ENCODE data around the gene NXNL2.

The NXNL2 gene

GRCh38 chr9:88580961-88581360, 46.0 kb downstream of the NXNL2 start:
- no peaks in the 10 kb centered on the region for H3K36me3 ChIP-seq (ENCODE audit: control insufficient read depth, insufficient read depth, low read length)
- H3K4me1 ChIP-seq (ENCODE audit: control insufficient read depth, insufficient read depth, low read length): no peaks in the 10 kb centered on the region; the same call in 1 of the 2 replicates
- no peak overlapping the region for H3K9ac ChIP-seq (ENCODE audit: low read length)
- H3K4me3 ChIP-seq (ENCODE audit: low read depth, low read length): no peak overlapping the region
- H3K27ac ChIP-seq (ENCODE audit: low read depth, low read length): no peak overlapping the region
- no peaks in the 10 kb centered on the region; the same call in 1 of the 2 replicates for H3K9me3 ChIP-seq (ENCODE audit: control insufficient read depth, insufficient read depth, low read depth, low read length)
- H3K27me3 ChIP-seq (ENCODE audit: control insufficient read depth, insufficient read depth, low read length): peaks cover 7% of the 10 kb centered on the region; the same call in 1 of the 2 replicates

GRCh38 chr9:88583901-88584596, 49.1 kb downstream of the NXNL2 start:
- no peaks in the 10 kb centered on the region for H3K4me1 ChIP-seq (ENCODE audit: control insufficient read depth, insufficient read depth, low read length)
- no peak overlapping the region for H3K9ac ChIP-seq (ENCODE audit: low read length)
- H3K4me3 ChIP-seq (ENCODE audit: low read depth, low read length): no peak overlapping the region
- H3K27ac ChIP-seq (ENCODE audit: low read depth, low read length): no peak overlapping the region
- H3K36me3 ChIP-seq (ENCODE audit: control insufficient read depth, insufficient read depth, low read length): no peaks in the 10 kb centered on the region
- no peaks in the 10 kb centered on the region for H3K27me3 ChIP-seq (ENCODE audit: control insufficient read depth, insufficient read depth, low read length)
- H3K9me3 ChIP-seq (ENCODE audit: control insufficient read depth, insufficient read depth, low read depth, low read length): no peaks in the 10 kb centered on the region; the same call in 1 of the 2 replicates

- no peaks in the 10 kb centered on the region; the same call in 1 of the 2 replicates for H3K9me3 ChIP-seq (ENCODE audit: control insufficient read depth, insufficient read depth, low read depth, low read length)
- no peak overlapping the region for H3K9ac ChIP-seq (ENCODE audit: low read length)
- H3K4me1 ChIP-seq (ENCODE audit: control insufficient read depth, insufficient read depth, low read length): 0 out of 2 replicates have a peak, but pooled peaks cover 3% of the 10 kb centered on the region
- no peaks in the 10 kb centered on the region for H3K36me3 ChIP-seq (ENCODE audit: control insufficient read depth, insufficient read depth, low read length)
- no peaks in the 10 kb centered on the region for H3K27me3 ChIP-seq (ENCODE audit: control insufficient read depth, insufficient read depth, low read length)
- no peak overlapping the region for H3K4me3 ChIP-seq (ENCODE audit: low read depth, low read length)
- H3K27ac ChIP-seq (ENCODE audit: low read depth, low read length): no peak overlapping the region
These were observed 50.4 kb downstream of the NXNL2 start for GRCh38 chr9:88585426-88585825.

GRCh38 chr9:88586452-88586851, 51.5 kb downstream of the NXNL2 start:
- H3K27ac ChIP-seq (ENCODE audit: low read depth, low read length): no peak overlapping the region
- no peak overlapping the region for H3K4me3 ChIP-seq (ENCODE audit: low read depth, low read length)
- H3K9me3 ChIP-seq (ENCODE audit: control insufficient read depth, insufficient read depth, low read depth, low read length): no peaks in the 10 kb centered on the region; the same call in 1 of the 2 replicates
- no peaks in the 10 kb centered on the region for H3K36me3 ChIP-seq (ENCODE audit: control insufficient read depth, insufficient read depth, low read length)
- H3K27me3 ChIP-seq (ENCODE audit: control insufficient read depth, insufficient read depth, low read length): no peaks in the 10 kb centered on the region
- H3K9ac ChIP-seq (ENCODE audit: low read length): no peak overlapping the region
- H3K4me1 ChIP-seq (ENCODE audit: control insufficient read depth, insufficient read depth, low read length): 0 out of 2 replicates have a peak, but pooled peaks cover 10% of the 10 kb centered on the region

GRCh38 chr9:88587182-88587581, 52.2 kb downstream of the NXNL2 start:
- Histone ChIP-seq H3K36me3 (ENCODE audit: control insufficient read depth, insufficient read depth, low read length) (no peaks in the 10 kb centered on the region), H3K27me3 (ENCODE audit: control insufficient read depth, insufficient read depth, low read length) (no peaks in the 10 kb centered on the region), H3K4me3 (ENCODE audit: low read depth, low read length) (no peak overlapping the region), H3K9me3 (ENCODE audit: control insufficient read depth, insufficient read depth, low read depth, low read length) (no peaks in the 10 kb centered on the region; the same call in 1 of the 2 replicates), H3K9ac (ENCODE audit: low read length) (no peak overlapping the region), H3K27ac (ENCODE audit: low read depth, low read length) (no peak overlapping the region), H3K4me1 (ENCODE audit: control insufficient read depth, insufficient read depth, low read length) (0 out of 2 replicates have a peak, but pooled peaks cover 10% of the 10 kb centered on the region)

GRCh38 chr9:88587885-88588649, 53.1 kb downstream of the NXNL2 start:
- Histone ChIP-seq H3K9me3 (ENCODE audit: control insufficient read depth, insufficient read depth, low read depth, low read length) (no peaks in the 10 kb centered on the region; the same call in 1 of the 2 replicates), H3K9ac (ENCODE audit: low read length) (no peak overlapping the region), H3K27me3 (ENCODE audit: control insufficient read depth, insufficient read depth, low read length) (no peaks in the 10 kb centered on the region), H3K27ac (ENCODE audit: low read depth, low read length) (no peak overlapping the region), H3K36me3 (ENCODE audit: control insufficient read depth, insufficient read depth, low read length) (no peaks in the 10 kb centered on the region), H3K4me3 (ENCODE audit: low read depth, low read length) (no peak overlapping the region), H3K4me1 (ENCODE audit: control insufficient read depth, insufficient read depth, low read length) (0 out of 2 replicates have a peak, but pooled peaks cover 10% of the 10 kb centered on the region)

GRCh38 chr9:88589656-88590055, 54.7 kb downstream of the NXNL2 start:
- 0 out of 2 replicates have a peak, but pooled peaks cover 10% of the 10 kb centered on the region for H3K4me1 ChIP-seq (ENCODE audit: control insufficient read depth, insufficient read depth, low read length)
- H3K9me3 ChIP-seq (ENCODE audit: control insufficient read depth, insufficient read depth, low read depth, low read length): no peaks in the 10 kb centered on the region
- H3K27ac ChIP-seq (ENCODE audit: low read depth, low read length): no peak overlapping the region
- no peak overlapping the region for H3K4me3 ChIP-seq (ENCODE audit: low read depth, low read length)
- no peak overlapping the region for H3K9ac ChIP-seq (ENCODE audit: low read length)
- H3K27me3 ChIP-seq (ENCODE audit: control insufficient read depth, insufficient read depth, low read length): no peaks in the 10 kb centered on the region
- no peaks in the 10 kb centered on the region for H3K36me3 ChIP-seq (ENCODE audit: control insufficient read depth, insufficient read depth, low read length)

GRCh38 chr9:88590558-88591146, 55.7 kb downstream of the NXNL2 start:
- H3K27ac ChIP-seq (ENCODE audit: low read depth, low read length): no peak overlapping the region
- no peaks in the 10 kb centered on the region for H3K36me3 ChIP-seq (ENCODE audit: control insufficient read depth, insufficient read depth, low read length)
- H3K9me3 ChIP-seq (ENCODE audit: control insufficient read depth, insufficient read depth, low read depth, low read length): no peaks in the 10 kb centered on the region
- no peaks in the 10 kb centered on the region for H3K27me3 ChIP-seq (ENCODE audit: control insufficient read depth, insufficient read depth, low read length)
- H3K4me1 ChIP-seq (ENCODE audit: control insufficient read depth, insufficient read depth, low read length): 0 out of 2 replicates have a peak, but pooled peaks cover 10% of the 10 kb centered on the region
- no peak overlapping the region for H3K4me3 ChIP-seq (ENCODE audit: low read depth, low read length)
- no peak overlapping the region for H3K9ac ChIP-seq (ENCODE audit: low read length)

GRCh38 chr9:88593537-88594185, 58.7 kb downstream of the NXNL2 start:
- Histone ChIP-seq H3K4me1 (ENCODE audit: control insufficient read depth, insufficient read depth, low read length) (0 out of 2 replicates have a peak, but pooled peaks cover 10% of the 10 kb centered on the region), H3K36me3 (ENCODE audit: control insufficient read depth, insufficient read depth, low read length) (no peaks in the 10 kb centered on the region), H3K9ac (ENCODE audit: low read length) (no peak overlapping the region), H3K9me3 (ENCODE audit: control insufficient read depth, insufficient read depth, low read depth, low read length) (no peaks in the 10 kb centered on the region), H3K27me3 (ENCODE audit: control insufficient read depth, insufficient read depth, low read length) (no peaks in the 10 kb centered on the region), H3K4me3 (ENCODE audit: low read depth, low read length) (no peak overlapping the region), H3K27ac (ENCODE audit: low read depth, low read length) (no peak overlapping the region)
